Suprapubic skin (tissue), 4 donors: ENCODE results near the gene UBTD2.

ENCODE experiments used
- EP300 ChIP-seq: sonication (generic); formaldehyde crosslinking; IDR thresholded peaks from one replicate; pipeline ENCODE4 v1.6.1; 2017; ENCODE audit warnings: antibody characterized with exemption
- POLR2A ChIP-seq, 2 donors: fragments of 450-650 bp; IDR thresholded peaks; one replicate each; pipeline ENCODE4 v1.6.1; 2017; ENCODE audit warnings: antibody characterized with exemption in 2 of 2, mild to moderate bottlenecking in 2 of 2, moderate library complexity in 2 of 2
- POLR2AphosphoS5 ChIP-seq, 3 donors: sonication (generic); formaldehyde crosslinking; IDR thresholded peaks; one replicate each; pipeline ENCODE4 v1.6.1; 2017; ENCODE audit warnings: antibody characterized with exemption in 3 of 3
- TF ChIP-seq, protein P1 (sequence below), 2 donors: fragments of 200-600 bp in 1 of 2; fragments of 450-650 bp in 1 of 2; sonication (generic) in 1 of 2; IDR thresholded peaks; one replicate each; pipeline ENCODE4 v1.5.1; 2016 to 2019; ENCODE audit warnings: antibody characterized with exemption in 2 of 2, mild to moderate bottlenecking in 1 of 2, moderate library complexity in 1 of 2

DNA sequence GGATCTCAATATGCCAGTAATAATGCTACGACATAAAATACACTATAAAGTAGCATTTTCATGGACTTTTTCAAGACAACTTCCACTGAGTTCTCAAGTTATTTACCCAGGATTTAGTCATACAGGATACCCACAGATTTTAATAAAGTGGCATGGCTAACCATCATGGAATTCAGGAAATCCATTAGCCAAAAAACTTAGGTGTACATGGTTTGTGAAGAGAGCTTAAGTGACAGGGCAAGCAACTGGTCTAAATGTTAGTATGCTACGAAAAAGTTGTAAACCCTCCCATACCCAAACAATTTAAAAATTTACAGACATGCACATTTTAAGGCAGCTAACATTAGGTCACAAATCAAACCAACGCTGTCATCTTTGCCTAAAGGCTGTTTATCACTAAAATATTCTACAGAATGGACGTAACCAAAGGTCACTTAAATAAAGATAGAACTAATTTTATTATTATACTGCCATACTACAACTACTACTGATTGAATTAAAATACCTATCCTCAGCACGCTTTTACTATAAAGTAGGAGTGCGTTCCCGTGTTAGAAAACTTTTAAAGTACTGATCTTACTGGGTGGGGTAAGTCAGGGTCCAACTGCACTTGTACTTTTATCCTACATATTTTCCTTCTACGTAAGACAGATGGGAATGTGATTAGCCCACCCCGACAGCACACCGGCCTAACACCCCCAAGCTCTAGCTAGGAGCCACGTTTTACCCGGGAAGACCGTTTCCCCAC is 1.1 kb downstream of the UBTD2 start:
- no peak for TF ChIP-seq POLR2A (IDR thresholded peaks at IDR 0.05)
- TF ChIP-seq, protein P1, sequence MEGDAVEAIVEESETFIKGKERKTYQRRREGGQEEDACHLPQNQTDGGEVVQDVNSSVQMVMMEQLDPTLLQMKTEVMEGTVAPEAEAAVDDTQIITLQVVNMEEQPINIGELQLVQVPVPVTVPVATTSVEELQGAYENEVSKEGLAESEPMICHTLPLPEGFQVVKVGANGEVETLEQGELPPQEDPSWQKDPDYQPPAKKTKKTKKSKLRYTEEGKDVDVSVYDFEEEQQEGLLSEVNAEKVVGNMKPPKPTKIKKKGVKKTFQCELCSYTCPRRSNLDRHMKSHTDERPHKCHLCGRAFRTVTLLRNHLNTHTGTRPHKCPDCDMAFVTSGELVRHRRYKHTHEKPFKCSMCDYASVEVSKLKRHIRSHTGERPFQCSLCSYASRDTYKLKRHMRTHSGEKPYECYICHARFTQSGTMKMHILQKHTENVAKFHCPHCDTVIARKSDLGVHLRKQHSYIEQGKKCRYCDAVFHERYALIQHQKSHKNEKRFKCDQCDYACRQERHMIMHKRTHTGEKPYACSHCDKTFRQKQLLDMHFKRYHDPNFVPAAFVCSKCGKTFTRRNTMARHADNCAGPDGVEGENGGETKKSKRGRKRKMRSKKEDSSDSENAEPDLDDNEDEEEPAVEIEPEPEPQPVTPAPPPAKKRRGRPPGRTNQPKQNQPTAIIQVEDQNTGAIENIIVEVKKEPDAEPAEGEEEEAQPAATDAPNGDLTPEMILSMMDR (IDR thresholded peaks at IDR 0.05): no peak
- no peak for TF ChIP-seq POLR2AphosphoS5 (IDR thresholded peaks at IDR 0.05)
- no peak for TF ChIP-seq EP300
